Upper lobe of left lung (tissue), 4 donors: ENCODE results near the gene BACE2.

Experiments used
- CTCF ChIP-seq, 6 experiments: fragments of 450-650 bp in 4 of 6; fragments of 200-600 bp in 2 of 6; sonication (generic) in 2 of 6; IDR thresholded peaks; one replicate each; pipeline ENCODE4 v1.5.1; 2016 to 2019; ENCODE audit warnings: antibody characterized with exemption in 6 of 6
- POLR2A ChIP-seq, 4 donors: fragments of 450-650 bp; IDR thresholded peaks; one replicate each; pipeline ENCODE4 v1.5.1; 2016 to 2017; ENCODE audit warnings: antibody characterized with exemption in 4 of 4, mild to moderate bottlenecking in 2 of 4
- POLR2AphosphoS5 ChIP-seq, 2 donors: sonication (generic); formaldehyde crosslinking; IDR thresholded peaks; one replicate each; pipeline ENCODE4 v1.5.1; 2017; ENCODE audit warnings: antibody characterized with exemption in 2 of 2

- TF ChIP-seq POLR2A (IDR thresholded peaks at IDR 0.05) (no peak), CTCF (IDR thresholded peaks at IDR 0.05) (no peak), POLR2AphosphoS5 (IDR thresholded peaks at IDR 0.05) (no peak)
Observed at GRCh38 chr21:41211060-41211805, 43.3 kb downstream of the BACE2 start.
